Measurements from ENCODE around the gene PLCH2.
A peak's percentile ranks its signal among the peaks of the same experiment; 100 is the strongest.

Gene PLCH2

DNA sequence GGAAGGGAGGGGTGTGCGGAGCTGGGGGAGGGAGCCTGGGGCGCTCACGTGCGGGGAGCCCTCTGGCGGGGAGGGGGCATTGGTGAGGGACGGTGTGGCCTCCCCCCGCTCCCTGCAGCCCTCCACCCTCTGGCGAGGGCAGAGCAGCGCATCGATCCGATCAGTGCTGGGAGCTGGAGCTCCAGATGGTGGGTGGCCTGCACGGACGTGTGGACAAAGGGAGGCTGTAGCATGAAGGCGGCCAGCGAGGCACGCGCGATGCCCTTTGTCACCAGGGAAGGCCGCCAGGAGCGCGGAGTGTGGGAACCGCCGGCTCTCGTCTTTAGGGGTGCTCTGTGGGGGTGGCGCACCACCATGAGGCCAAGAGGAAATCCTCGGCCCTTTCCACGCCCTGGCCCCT is 59.4 kb downstream of the PLCH2 start:
- TF ChIP-seq, protein P1, sequence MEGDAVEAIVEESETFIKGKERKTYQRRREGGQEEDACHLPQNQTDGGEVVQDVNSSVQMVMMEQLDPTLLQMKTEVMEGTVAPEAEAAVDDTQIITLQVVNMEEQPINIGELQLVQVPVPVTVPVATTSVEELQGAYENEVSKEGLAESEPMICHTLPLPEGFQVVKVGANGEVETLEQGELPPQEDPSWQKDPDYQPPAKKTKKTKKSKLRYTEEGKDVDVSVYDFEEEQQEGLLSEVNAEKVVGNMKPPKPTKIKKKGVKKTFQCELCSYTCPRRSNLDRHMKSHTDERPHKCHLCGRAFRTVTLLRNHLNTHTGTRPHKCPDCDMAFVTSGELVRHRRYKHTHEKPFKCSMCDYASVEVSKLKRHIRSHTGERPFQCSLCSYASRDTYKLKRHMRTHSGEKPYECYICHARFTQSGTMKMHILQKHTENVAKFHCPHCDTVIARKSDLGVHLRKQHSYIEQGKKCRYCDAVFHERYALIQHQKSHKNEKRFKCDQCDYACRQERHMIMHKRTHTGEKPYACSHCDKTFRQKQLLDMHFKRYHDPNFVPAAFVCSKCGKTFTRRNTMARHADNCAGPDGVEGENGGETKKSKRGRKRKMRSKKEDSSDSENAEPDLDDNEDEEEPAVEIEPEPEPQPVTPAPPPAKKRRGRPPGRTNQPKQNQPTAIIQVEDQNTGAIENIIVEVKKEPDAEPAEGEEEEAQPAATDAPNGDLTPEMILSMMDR (IDR thresholded peaks at IDR 0.05; ENCODE audit: insufficient read depth, low read depth, low read length, missing control alignments), result no peak
- no peak for DNase-seq (ENCODE audit: low read depth)
- no peak overlapping the region for H3K4me3 ChIP-seq (ENCODE audit: low read depth, low read length)

- H3K4me3 ChIP-seq (ENCODE audit: low read depth, low read length), result no peak overlapping the region
- TF ChIP-seq, protein P1 (IDR thresholded peaks at IDR 0.05; ENCODE audit: insufficient read depth, low read depth, low read length, missing control alignments), result no peak
- no peak for DNase-seq (ENCODE audit: low read depth)
These were observed 59.9 kb downstream of the PLCH2 start for GRCh38 chr1:2535981-2536380.

- no peak for DNase-seq (ENCODE audit: low read depth)
- no peak overlapping the region for H3K4me3 ChIP-seq (ENCODE audit: low read depth, low read length)
- TF ChIP-seq, protein P1 (IDR thresholded peaks at IDR 0.05; ENCODE audit: insufficient read depth, low read depth, low read length, missing control alignments), result no peak
These were observed 61.7 kb downstream of the PLCH2 start for GRCh38 chr1:2537784-2538115.

- no peak overlapping the region for H3K4me3 ChIP-seq (ENCODE audit: low read depth, low read length)
- TF ChIP-seq, protein P1 (IDR thresholded peaks at IDR 0.05; ENCODE audit: insufficient read depth, low read depth, low read length, missing control alignments), result no peak
- DNase-seq (ENCODE audit: low read depth), result no peak
These were observed 62.3 kb downstream of the PLCH2 start for GRCh38 chr1:2538376-2538775.

GRCh38 chr1:2538872-2539271 is 62.8 kb downstream of the PLCH2 start:
- H3K4me3 ChIP-seq (ENCODE audit: low read depth, low read length), result no peak overlapping the region
- no peak for DNase-seq (ENCODE audit: low read depth)
- TF ChIP-seq, protein P1 (IDR thresholded peaks at IDR 0.05; ENCODE audit: insufficient read depth, low read depth, low read length, missing control alignments), result no peak

DNA sequence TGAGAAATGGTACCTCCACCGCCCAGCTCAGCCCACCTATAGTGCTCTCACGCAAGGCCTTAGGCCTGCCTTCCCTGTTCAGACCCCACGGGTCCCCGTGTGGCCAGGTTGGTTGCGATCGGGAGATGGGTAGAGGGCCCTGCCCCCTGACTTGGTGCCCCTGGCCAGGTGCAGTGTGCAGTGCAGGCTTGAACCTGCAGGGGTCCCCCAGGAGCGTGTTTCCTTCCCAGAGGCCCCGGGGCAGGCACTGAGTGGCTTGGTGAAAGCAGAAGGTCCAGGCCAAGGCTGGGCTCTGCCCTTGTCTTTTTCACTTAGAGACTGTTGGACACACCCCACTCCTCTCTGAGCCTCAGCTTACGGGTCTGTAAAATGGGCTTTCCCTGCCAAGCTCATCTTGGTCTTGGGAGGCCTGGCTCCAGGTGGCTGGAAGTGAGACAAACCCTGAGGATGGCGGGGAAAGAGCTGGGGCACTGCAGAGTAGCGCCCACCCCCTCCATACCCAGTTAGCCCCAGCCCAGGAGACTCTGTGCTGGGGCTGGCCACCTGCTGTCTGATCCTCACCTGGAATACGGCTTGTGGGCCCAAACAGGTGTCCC is 63.3 kb downstream of the PLCH2 start:
- TF ChIP-seq, protein P1 (IDR thresholded peaks at IDR 0.05; ENCODE audit: insufficient read depth, low read depth, low read length, missing control alignments), result peak; percentile 46
- H3K4me3 ChIP-seq (ENCODE audit: low read depth, low read length), result no peak overlapping the region
- DNase-seq (ENCODE audit: low read depth), result peak; percentile 21

DNA sequence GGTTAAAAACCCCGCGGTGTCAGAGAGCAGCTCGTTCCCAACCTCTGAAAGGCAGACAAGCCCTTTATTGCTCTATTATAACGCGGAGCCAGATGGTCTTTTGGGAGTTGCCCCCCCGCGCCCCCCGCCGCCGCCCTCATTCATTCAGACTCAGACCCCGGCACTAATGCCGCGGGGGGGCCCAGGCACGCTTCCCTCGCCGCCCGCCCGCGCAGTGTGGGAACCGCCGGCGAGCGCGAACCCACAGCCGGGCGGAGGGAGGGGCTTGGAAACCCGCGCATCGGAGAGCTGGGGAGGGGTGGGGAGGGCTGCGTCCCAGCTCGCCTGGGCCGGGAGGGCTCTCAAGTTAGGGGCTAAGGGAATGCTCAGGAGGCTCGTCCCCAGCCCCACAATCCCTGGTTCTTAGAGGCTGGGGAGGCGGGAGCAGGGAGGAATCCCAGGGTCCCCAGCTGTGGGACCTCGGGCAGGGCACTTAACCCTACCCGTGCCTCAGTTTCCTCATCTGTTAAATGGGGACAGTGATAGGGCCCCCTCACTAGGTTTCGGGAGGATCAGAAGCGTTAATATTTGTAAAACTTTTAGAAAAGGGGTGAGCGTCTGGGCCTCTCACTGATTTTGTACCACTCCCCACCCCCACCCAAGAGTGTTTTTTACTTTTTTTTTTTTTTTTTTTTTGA is 64.9 kb downstream of the PLCH2 start:
- no peak overlapping the region for H3K4me3 ChIP-seq (ENCODE audit: low read depth, low read length)
- TF ChIP-seq, protein P1 (IDR thresholded peaks at IDR 0.05; ENCODE audit: insufficient read depth, low read depth, low read length, missing control alignments), result no peak
- DNase-seq (ENCODE audit: low read depth), result no peak

All from GM12865 (cell line).